BE2C (cell line): ENCODE data around the gene GRIN3B.
"Not testable (repeated sequence)": the region's sequence is repeated elsewhere in the genome, so short reads cannot be mapped to it uniquely, and the experiment has no call there.

ENCODE experiments used
- DNase-seq: peaks from one replicate; pipeline ENCODE4 v3.0.0-alpha.2; 2020
- H3K27me3 ChIP-seq: fragments of 250-450 bp; sonication (Bioruptor Pico); 2 replicates; pipeline ENCODE4 v1.5.1; 2020; ENCODE audit warnings: mild to moderate bottlenecking
- H3K36me3 ChIP-seq: fragments of 250-450 bp; sonication (Bioruptor Pico); 2 replicates; pipeline ENCODE4 v1.5.1; 2020; ENCODE audit warnings: mild to moderate bottlenecking
- H3K4me1 ChIP-seq: fragments of 250-450 bp; sonication (Bioruptor Pico); 2 replicates; pipeline ENCODE4 v1.5.1; 2020
- H3K4me3 ChIP-seq: 2 replicates; pipeline ENCODE4 v1.5.1; 2011; ENCODE audit warnings: low read depth, low read length
- H3K9me3 ChIP-seq: fragments of 250-450 bp; sonication (Bioruptor Pico); 2 replicates; pipeline ENCODE4 v1.5.1; 2020
- CTCF ChIP-seq: IDR thresholded peaks from 2 replicates; pipeline ENCODE4 v1.5.1; 2012; ENCODE audit warnings: mild to moderate bottlenecking, low read depth, low read length

Gene GRIN3B

GRCh38 chr19:954672-955494, 45.3 kb upstream of the GRIN3B start:
- Histone ChIP-seq H3K27me3 (no peaks in the 10 kb centered on the region), H3K9me3 (no peaks in the 10 kb centered on the region), H3K4me3 (no peak overlapping the region), H3K4me1 (peaks cover 7% of the 10 kb centered on the region), H3K36me3 (no peaks in the 10 kb centered on the region)
- TF ChIP-seq CTCF: no peak
- DNase-seq: peak; percentile 18

- H3K4me1 ChIP-seq: peaks cover 7% of the 10 kb centered on the region
- no peaks in the 10 kb centered on the region for H3K27me3 ChIP-seq
- no peak overlapping the region for H3K4me3 ChIP-seq
- no peaks in the 10 kb centered on the region for H3K9me3 ChIP-seq
- no peaks in the 10 kb centered on the region for H3K36me3 ChIP-seq
- peak; percentile 8 for DNase-seq
- TF ChIP-seq CTCF: no peak
These were observed 44.1 kb upstream of the GRIN3B start for GRCh38 chr19:955803-956765.

DNA sequence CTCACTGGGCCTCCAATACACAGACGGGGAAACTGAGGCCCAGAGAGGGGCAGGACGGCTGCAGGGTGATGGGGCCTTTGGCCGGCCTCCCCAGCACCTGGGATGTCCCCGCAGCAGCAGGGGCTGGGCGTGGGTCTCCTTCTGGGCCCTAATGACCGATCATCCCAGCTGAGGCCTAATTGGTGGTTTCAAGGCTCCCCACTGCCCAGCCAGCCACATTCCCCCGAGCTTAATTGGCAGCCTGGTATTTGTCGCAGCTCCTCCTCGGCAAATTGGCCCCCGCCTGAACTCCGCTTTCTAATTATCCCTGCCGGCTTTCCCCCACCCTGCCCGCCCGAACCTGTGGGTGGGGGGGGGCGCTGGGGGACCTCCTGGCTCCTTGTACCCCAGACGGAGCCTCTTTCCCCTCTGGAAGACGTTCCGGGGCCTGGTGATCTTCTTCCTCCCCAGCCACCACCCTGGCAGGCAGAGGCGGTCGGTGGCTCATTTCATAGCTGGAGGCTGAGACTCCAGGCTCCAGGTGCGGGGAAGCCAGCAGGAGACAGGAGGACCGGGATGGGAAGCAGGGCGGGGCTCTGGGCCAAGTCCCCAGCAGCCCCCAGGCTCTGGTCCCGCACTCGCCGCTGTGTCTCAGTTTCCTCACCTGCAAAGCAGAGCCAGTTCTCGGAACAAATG, 43.3 kb upstream of the GRIN3B start:
- Histone ChIP-seq H3K36me3 (no peaks in the 10 kb centered on the region), H3K9me3 (no peaks in the 10 kb centered on the region), H3K27me3 (no peaks in the 10 kb centered on the region), H3K4me1 (peaks cover 7% of the 10 kb centered on the region), H3K4me3 (no peak overlapping the region)
- no peak for TF ChIP-seq CTCF
- DNase-seq: peak; percentile 37

DNA sequence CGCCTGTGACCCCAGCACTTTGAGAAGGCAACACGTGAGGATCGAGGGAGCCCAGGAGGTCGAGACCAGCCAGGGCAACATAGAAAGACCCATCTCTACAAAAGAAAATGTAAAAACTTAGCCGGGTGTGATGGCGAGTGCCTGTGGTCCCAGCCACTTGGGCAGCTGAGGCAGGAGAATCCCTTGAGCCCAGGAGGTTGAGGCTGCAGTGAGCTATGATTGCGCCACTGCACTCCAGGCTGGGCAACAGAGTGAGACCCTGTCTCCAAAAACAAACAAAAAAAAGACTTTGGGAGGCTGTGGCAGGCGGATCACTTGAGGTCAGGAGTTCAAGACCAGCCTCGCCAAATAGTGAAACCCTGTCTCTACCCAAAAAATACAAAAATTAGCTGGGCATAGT, 42.6 kb upstream of the GRIN3B start:
- DNase-seq, H3K9me3 ChIP-seq, H3K27me3 ChIP-seq, H3K4me3 ChIP-seq, H3K4me1 ChIP-seq, H3K36me3 ChIP-seq: not testable (repeated sequence)

DNA sequence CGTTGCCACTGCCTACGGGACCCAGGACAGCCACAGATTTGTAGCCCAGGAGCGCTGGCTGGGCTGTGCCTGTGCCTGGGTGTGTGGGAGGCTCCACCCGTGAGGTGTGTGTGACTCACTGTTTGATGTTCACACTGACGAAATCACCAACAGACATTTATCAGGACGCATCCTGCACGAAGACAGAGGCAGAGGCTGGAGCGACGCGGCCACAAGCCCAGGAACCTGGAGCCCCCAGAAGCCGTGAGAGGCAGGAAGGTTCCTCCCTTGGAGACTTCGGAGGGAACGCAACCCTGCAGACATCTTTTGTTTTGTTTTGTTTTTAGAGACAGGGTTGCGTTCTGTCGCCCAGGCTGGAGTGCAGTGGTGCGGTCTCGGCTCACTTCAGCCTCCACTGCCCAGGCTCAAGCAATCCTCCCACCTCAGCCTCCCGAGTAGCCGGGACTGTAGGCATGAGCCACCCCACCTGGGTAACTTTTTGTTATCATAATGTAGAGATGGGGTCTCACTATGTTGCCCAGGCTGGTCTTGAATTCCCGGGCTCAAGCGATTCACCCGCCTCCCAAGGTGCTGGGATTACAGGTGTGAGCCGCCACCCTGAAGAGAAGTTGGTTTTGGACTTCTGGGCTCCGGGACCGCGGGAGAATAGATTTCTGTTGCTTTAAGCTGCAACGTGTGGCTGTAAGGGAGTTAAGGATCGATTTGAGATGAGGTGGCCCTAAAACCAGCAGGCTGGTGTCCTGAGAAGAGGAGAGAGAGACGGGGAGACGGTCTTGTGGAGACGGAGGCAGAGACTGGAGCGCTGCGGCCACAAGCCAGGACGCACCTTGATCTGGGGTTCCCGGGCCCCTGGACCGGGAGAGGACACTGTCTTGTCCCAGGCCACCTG, 41.0 kb upstream of the GRIN3B start:
- Histone ChIP-seq H3K9me3 (no peaks in the 10 kb centered on the region), H3K27me3 (no peaks in the 10 kb centered on the region), H3K4me3 (no peak overlapping the region), H3K36me3 (peaks cover 2% of the 10 kb centered on the region), H3K4me1 (peaks cover 7% of the 10 kb centered on the region)
- no peak for TF ChIP-seq CTCF
- DNase-seq: peak; percentile 8

DNA sequence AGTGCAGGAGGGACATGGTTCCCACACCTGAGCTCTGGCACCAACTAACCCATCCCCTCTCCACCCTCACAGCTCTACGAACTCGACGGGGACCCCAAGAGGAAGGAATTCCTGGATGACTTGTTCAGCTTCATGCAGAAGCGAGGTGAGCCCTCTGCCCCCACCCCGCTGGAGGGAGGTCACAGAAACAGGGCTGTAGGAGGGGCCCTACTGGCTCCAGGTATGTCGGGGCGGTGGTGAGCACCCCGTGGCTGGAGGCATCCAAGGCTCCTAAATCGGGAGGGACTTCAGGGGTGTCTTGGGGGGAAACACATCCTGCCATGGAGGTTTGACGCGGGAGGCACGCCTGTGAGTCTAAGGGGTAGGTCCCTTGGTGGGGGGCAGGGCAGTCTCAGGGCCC, 40.2 kb upstream of the GRIN3B start:
- DNase-seq: no peak
- Histone ChIP-seq H3K36me3 (peaks cover 10% of the 10 kb centered on the region), H3K9me3 (no peaks in the 10 kb centered on the region), H3K4me1 (peaks cover 7% of the 10 kb centered on the region), H3K4me3 (no peak overlapping the region), H3K27me3 (no peaks in the 10 kb centered on the region)
- no peak for TF ChIP-seq CTCF
